Gastroesophageal sphincter (tissue), 4 donors: Measurements from ENCODE around the gene IL16. TPM values are rescaled to one million over a fixed set of nuclear protein-coding genes. Genes with fewer than 3 reads are reported as not detected.

ENCODE experiments used
- ATAC-seq: fragments of 150-250 bp; one replicate; pipeline ENCODE4 v1.9.1; 2016; ENCODE audit warnings: mild to moderate bottlenecking, moderate library complexity
- H3K27ac ChIP-seq, 4 donors: fragments of 200-600 bp; sonication (generic) in 3 of 4; 1 replicate in 3 of 4; 2 replicates in 1 of 4; pipeline ENCODE4 v1.5.1; 2016 to 2019
- H3K27me3 ChIP-seq: fragments of 200-600 bp; sonication (generic); one replicate; pipeline ENCODE4 v1.5.1; 2019
- H3K36me3 ChIP-seq, 2 donors: fragments of 200-600 bp; sonication (generic); one replicate each; pipeline ENCODE4 v1.5.1; 2019; ENCODE audit warnings: control low read depth in 1 of 2
- H3K4me1 ChIP-seq, 3 donors: fragments of 200-600 bp; sonication (generic); 1 replicate in 2 of 3; 2 replicates in 1 of 3; pipeline ENCODE4 v1.5.1; 2016 to 2019; ENCODE audit warnings: control low read depth in 2 of 3
- H3K4me3 ChIP-seq, 2 donors: fragments of 200-600 bp; sonication (generic); one replicate each; pipeline ENCODE4 v1.5.1; 2019; ENCODE audit warnings: mild to moderate bottlenecking in 1 of 2, moderate library complexity in 1 of 2
- H3K9me3 ChIP-seq, 3 donors: fragments of 200-600 bp; sonication (generic); one replicate each; pipeline ENCODE4 v1.5.1; 2017 to 2019; ENCODE audit warnings: control low read depth in 2 of 3
- CTCF ChIP-seq, 4 experiments: fragments of 200-600 bp in 2 of 4; fragments of 450-650 bp in 2 of 4; sonication (generic) in 1 of 4; IDR thresholded peaks; one replicate each; pipeline ENCODE4 v1.5.1; 2017 to 2019; ENCODE audit warnings: antibody characterized with exemption in 4 of 4, mild to moderate bottlenecking in 2 of 4, moderate library complexity in 2 of 4
- EP300 ChIP-seq: sonication (generic); formaldehyde crosslinking; IDR thresholded peaks from one replicate; pipeline ENCODE4 v1.6.1; 2017; ENCODE audit warnings: antibody characterized with exemption, mild to moderate bottlenecking
- POLR2A ChIP-seq, 2 donors: fragments of 450-650 bp; IDR thresholded peaks; one replicate each; pipeline ENCODE4 v1.6.1; 2017; ENCODE audit warnings: antibody characterized with exemption in 2 of 2, mild to moderate bottlenecking in 2 of 2, moderate library complexity in 1 of 2
- POLR2AphosphoS5 ChIP-seq: sonication (generic); formaldehyde crosslinking; IDR thresholded peaks from one replicate; pipeline ENCODE4 v1.6.1; 2017; ENCODE audit warnings: antibody characterized with exemption
- WGBS, 2 donors: methylation state at CpG; one replicate each; pipeline ENCODE4 v1.1.5; 2018; ENCODE audit warnings: low coverage in 1 of 2; 5-methylcytosine and 5-hydroxymethylcytosine counted together
- total RNA-seq, 4 donors: library from RNA; depleted of rRNA; stranded (reverse); fragments of >200 nt; gene quantifications; one replicate each; pipeline ENCODE4 v1.1.0, GENCODE V29; 2016

The IL16 gene
- total RNA-seq, 4 donors from 2014 or later: 15.0 to 35.2 (median 23.6) TPM

- peak overlapping the region in 2 of 4 donors; percentile 51 to 64 for H3K27ac ChIP-seq
- no peaks in the 10 kb centered on the region for H3K27me3 ChIP-seq
- no peaks in the 10 kb centered on the region for H3K9me3 ChIP-seq
- H3K4me1 ChIP-seq: peaks cover 0 to 27% (median 3%) of the 10 kb centered on the region in 3 donors
- WGBS, 2 donors: 95% methylated on average over 3 of the region's 4 CpGs; no CpG with 5 or more reads in 1 of the 2 donors
- no peak for ATAC-seq
- H3K36me3 ChIP-seq: peaks cover 0 to 52% of the 10 kb centered on the region in 2 donors
- H3K4me3 ChIP-seq: peak overlapping the region in 1 of 2 donors; percentile 34
- no peak for TF ChIP-seq POLR2AphosphoS5
- no peak for TF ChIP-seq CTCF (IDR thresholded peaks at IDR 0.05)
- TF ChIP-seq EP300: no peak
- TF ChIP-seq POLR2A (IDR thresholded peaks at IDR 0.05): no peak
Observed at GRCh38 chr15:81297603-81298575, 101.2 kb downstream of the IL16 start.

GRCh38 chr15:81298611-81299010 is 101.9 kb downstream of the IL16 start:
- WGBS, 2 donors: 70 to 86% methylated on average over 2 of the region's 6 CpGs
- Histone ChIP-seq H3K4me1 (peaks cover 0 to 30% (median 3%) of the 10 kb centered on the region in 3 donors), H3K27me3 (no peaks in the 10 kb centered on the region), H3K4me3 (peak overlapping the region in 1 of 2 donors; percentile 19), H3K9me3 (no peaks in the 10 kb centered on the region), H3K27ac (no peak overlapping the region), H3K36me3 (peaks cover 0 to 52% of the 10 kb centered on the region in 2 donors)
- no peak for ATAC-seq
- TF ChIP-seq EP300: no peak
- no peak for TF ChIP-seq CTCF (IDR thresholded peaks at IDR 0.05)
- no peak for TF ChIP-seq POLR2A (IDR thresholded peaks at IDR 0.05)
- TF ChIP-seq POLR2AphosphoS5: no peak

GRCh38 chr15:81299156-81299555 is 102.5 kb downstream of the IL16 start:
- ATAC-seq: no peak
- no peaks in the 10 kb centered on the region for H3K9me3 ChIP-seq
- H3K27ac ChIP-seq: peak overlapping the region in 1 of 4 donors; percentile 29
- H3K4me1 ChIP-seq: peaks cover 0 to 29% (median 3%) of the 10 kb centered on the region in 3 donors
- H3K27me3 ChIP-seq: no peaks in the 10 kb centered on the region
- TF ChIP-seq POLR2AphosphoS5: no peak
- TF ChIP-seq EP300: no peak
- no peak for TF ChIP-seq POLR2A (IDR thresholded peaks at IDR 0.05)
- TF ChIP-seq CTCF (IDR thresholded peaks at IDR 0.05): no peak
- peaks cover 0 to 52% of the 10 kb centered on the region in 2 donors for H3K36me3 ChIP-seq
- H3K4me3 ChIP-seq: peak overlapping the region in 1 of 2 donors; percentile 19
- WGBS, 2 donors: 60 to 90% methylated on average over 1 to 2 of the region's 3 CpGs

- Histone ChIP-seq H3K27ac (peak overlapping the region in 1 of 4 donors; percentile 29), H3K4me3 (peak overlapping the region in 1 of 2 donors; percentile 19), H3K4me1 (peaks cover 0 to 23% (median 3%) of the 10 kb centered on the region in 3 donors), H3K9me3 (no peaks in the 10 kb centered on the region), H3K36me3 (peaks cover 0 to 53% of the 10 kb centered on the region in 2 donors), H3K27me3 (no peaks in the 10 kb centered on the region)
- no peak for ATAC-seq
- no peak for TF ChIP-seq POLR2A (IDR thresholded peaks at IDR 0.05)
- no peak for TF ChIP-seq POLR2AphosphoS5
- no peak for TF ChIP-seq CTCF (IDR thresholded peaks at IDR 0.05)
- no peak for TF ChIP-seq EP300
- WGBS, 2 donors: 86% methylated on average over 1 of the region's 14 CpGs; no CpG with 5 or more reads in 1 of the 2 donors
Observed at GRCh38 chr15:81299630-81300273, 103.1 kb downstream of the IL16 start.
